ENCODE results near the gene IP6K1. TPM values are rescaled to one million over a fixed set of nuclear protein-coding genes. Genes with fewer than 3 reads are reported as not detected.

The IP6K1 gene
- total and polyA plus RNA-seq, 4 donors, result 16.1 to 54.9 (median 32.5) TPM

GRCh38 chr3:49801160-49801559, 14.8 kb upstream of the IP6K1 start:
- peaks cover 0 to 14% (median 0%) of the 10 kb centered on the region in 4 donors for H3K36me3 ChIP-seq (ENCODE audit: control insufficient read depth in 4 of 4, insufficient read depth in 4 of 4, low read length in 4 of 4)
- no peak overlapping the region for H3K9ac ChIP-seq (ENCODE audit: insufficient read depth in 1 of 2, low read length in 2 of 2)
- no peak for TF ChIP-seq CTCF (IDR thresholded peaks at IDR 0.05; ENCODE audit: control extremely low read depth, extremely low read depth)
- no peaks in the 10 kb centered on the region for H3K9me3 ChIP-seq (ENCODE audit: control insufficient read depth in 4 of 4, insufficient read depth in 3 of 4, low read length in 3 of 4)
- H3K4me1 ChIP-seq (ENCODE audit: control insufficient read depth in 5 of 5, insufficient read depth in 5 of 5, low read length in 5 of 5), result peaks cover 2 to 24% (median 14%) of the 10 kb centered on the region in 5 donors
- DNase-seq, result no peak
- 89 to 90% methylated on average over 2 of the region's 2 CpGs for WGBS, 2 donors
- no peaks in the 10 kb centered on the region for H3K27me3 ChIP-seq (ENCODE audit: control insufficient read depth in 3 of 3, insufficient read depth in 3 of 3, low read length in 2 of 3)
- no peak overlapping the region for H3K27ac ChIP-seq (ENCODE audit: low read depth in 1 of 2, low read length in 1 of 2)
- H3K4me3 ChIP-seq, result no peak overlapping the region
- no peak for ATAC-seq (ENCODE audit: insufficient read depth, low FRiP score)

- no peak for DNase-seq
- TF ChIP-seq CTCF (IDR thresholded peaks at IDR 0.05; ENCODE audit: control extremely low read depth, extremely low read depth), result no peak
- no peak for ATAC-seq (ENCODE audit: insufficient read depth, low FRiP score)
- H3K4me3 ChIP-seq, result no peak within 1 kb of the TSS
- H3K36me3 ChIP-seq (ENCODE audit: control insufficient read depth in 4 of 4, insufficient read depth in 4 of 4, low read length in 4 of 4), result peaks cover 0 to 6% (median 0%) of the 10 kb centered on the region in 4 donors
- 75 to 83% methylated on average over 4 of the region's 4 CpGs for WGBS, 2 donors
- H3K9me3 ChIP-seq (ENCODE audit: control insufficient read depth in 4 of 4, insufficient read depth in 3 of 4, low read length in 3 of 4), result no peaks in the 10 kb centered on the region
- H3K27ac ChIP-seq (ENCODE audit: low read depth in 1 of 2, low read length in 1 of 2), result no peak within 1 kb of the TSS
- no peak within 1 kb of the TSS for H3K9ac ChIP-seq (ENCODE audit: insufficient read depth in 1 of 2, low read length in 2 of 2)
- no peaks in the 10 kb centered on the region for H3K27me3 ChIP-seq (ENCODE audit: control insufficient read depth in 3 of 3, insufficient read depth in 3 of 3, low read length in 2 of 3)
- peaks cover 0 to 11% (median 5%) of the 10 kb centered on the region in 5 donors for H3K4me1 ChIP-seq (ENCODE audit: control insufficient read depth in 5 of 5, insufficient read depth in 5 of 5, low read length in 5 of 5)
Measured at GRCh38 chr3:49799761-49800160, 13.4 kb upstream of the IP6K1 start, which contains the start of gene CDHR4. Gene CDHR4 (minus strand): TSS chr3:49799873. CDS start chr3:49799812, 61 bp downstream.

GRCh38 chr3:49799105-49799504, 12.8 kb upstream of the IP6K1 start:
- peaks cover 0 to 4% (median 0%) of the 10 kb centered on the region in 5 donors for H3K4me1 ChIP-seq (ENCODE audit: control insufficient read depth in 5 of 5, insufficient read depth in 5 of 5, low read length in 5 of 5)
- H3K27me3 ChIP-seq (ENCODE audit: control insufficient read depth in 3 of 3, insufficient read depth in 3 of 3, low read length in 2 of 3), result no peaks in the 10 kb centered on the region
- TF ChIP-seq CTCF (IDR thresholded peaks at IDR 0.05; ENCODE audit: control extremely low read depth, extremely low read depth), result no peak
- DNase-seq, result no peak
- no peak overlapping the region for H3K27ac ChIP-seq (ENCODE audit: low read depth in 1 of 2, low read length in 1 of 2)
- H3K9ac ChIP-seq (ENCODE audit: insufficient read depth in 1 of 2, low read length in 2 of 2), result no peak overlapping the region
- H3K4me3 ChIP-seq, result no peak overlapping the region
- peaks cover 0 to under 1% (median 0%) of the 10 kb centered on the region in 4 donors for H3K36me3 ChIP-seq (ENCODE audit: control insufficient read depth in 4 of 4, insufficient read depth in 4 of 4, low read length in 4 of 4)
- ATAC-seq (ENCODE audit: insufficient read depth, low FRiP score), result no peak
- 81 to 82% methylated on average over 1 of the region's 1 CpG for WGBS, 2 donors
- no peaks in the 10 kb centered on the region for H3K9me3 ChIP-seq (ENCODE audit: control insufficient read depth in 4 of 4, insufficient read depth in 3 of 4, low read length in 3 of 4)
